ENCODE results near the gene GAN.

The GAN gene

GRCh38 chr16:81327447-81328196 is 12.9 kb downstream of the GAN start:
- ChIA-PET CTCF (interaction anchor here (0.5 kb wide), 1 partner anchor 22 kb away, joined by 5 read pairs; no protein-coding TSS in a partner anchor), POLR2A (interaction anchor here (1.3 kb wide), 1 partner anchor 13 kb away, joined by 7 read pairs; the partner anchor contains the start of gene GAN)
- no peak overlapping the region for H3K27ac ChIP-seq (ENCODE audit: extremely low read depth, low read depth, low read length)
- peaks cover 6% of the 10 kb centered on the region; the same call in 1 of the 2 replicates for H3K4me1 ChIP-seq (ENCODE audit: control insufficient read depth, insufficient read depth, low read length)
- H3K4me3 ChIP-seq (ENCODE audit: low read depth, low read length), result no peak overlapping the region
- H3K9me3 ChIP-seq (ENCODE audit: control insufficient read depth, insufficient read depth, low read depth, low read length), result no peaks in the 10 kb centered on the region
- H3K36me3 ChIP-seq (ENCODE audit: control insufficient read depth in 2 of 2, insufficient read depth in 1 of 2, low read length in 2 of 2), result no peaks in the 10 kb centered on the region
- TF ChIP-seq PRDM1 (tag by site-specific recombination; IDR thresholded peaks at IDR 0.05), result peak; percentile 73
- no peak for TF ChIP-seq HOXA7 (CRISPR knock-in tag; IDR thresholded peaks at IDR 0.05; ENCODE audit: borderline replicate concordance)
- no peak for TF ChIP-seq ZFP41 (tag by site-specific recombination; IDR thresholded peaks at IDR 0.05; ENCODE audit: borderline replicate concordance)

- H3K9me3 ChIP-seq (ENCODE audit: control insufficient read depth, insufficient read depth, low read depth, low read length), result no peaks in the 10 kb centered on the region
- H3K4me1 ChIP-seq (ENCODE audit: control insufficient read depth, insufficient read depth, low read length), result peaks cover 6% of the 10 kb centered on the region; the same call in 1 of the 2 replicates
- POLR2A ChIA-PET, result no interaction called here
- H3K27ac ChIP-seq (ENCODE audit: extremely low read depth, low read depth, low read length), result no peak overlapping the region
- H3K4me3 ChIP-seq (ENCODE audit: low read depth, low read length), result no peak overlapping the region
- no peak for TF ChIP-seq ZNF670 (tag by site-specific recombination; IDR thresholded peaks at IDR 0.05; ENCODE audit: low read depth)
- no peak for TF ChIP-seq ZBTB7A (tag by site-specific recombination; IDR thresholded peaks at IDR 0.05; ENCODE audit: low read depth)
- TF ChIP-seq TRIM28 (IDR thresholded peaks at IDR 0.05; ENCODE audit: borderline replicate concordance, low read length), result no peak
- TF ChIP-seq ZNF433 (tag by site-specific recombination; IDR thresholded peaks at IDR 0.05; ENCODE audit: low read depth), result no peak
- TF ChIP-seq BCL11B (tag by site-specific recombination; IDR thresholded peaks at IDR 0.05; ENCODE audit: low read depth), result no peak
- no peak for TF ChIP-seq ZNF221 (tag by site-specific recombination; IDR thresholded peaks at IDR 0.05; ENCODE audit: borderline replicate concordance)
- no peak for TF ChIP-seq ZNF26 (tag by site-specific recombination; IDR thresholded peaks at IDR 0.05)
- TF ChIP-seq ZSCAN16 (tag by site-specific recombination; IDR thresholded peaks at IDR 0.05), result no peak
- no peak for TF ChIP-seq ZNF473 (tag by site-specific recombination; IDR thresholded peaks at IDR 0.05)
- TF ChIP-seq ZNF571 (tag by site-specific recombination; IDR thresholded peaks at IDR 0.05), result no peak
- no peak for TF ChIP-seq ZNF239 (tag by site-specific recombination; IDR thresholded peaks at IDR 0.05)
- TF ChIP-seq ZNF335 (tag by site-specific recombination; conservative IDR thresholded peaks at IDR 0.05), result no peak
- TF ChIP-seq ZNF133 (tag by site-specific recombination; IDR thresholded peaks at IDR 0.05), result no peak
- no peak for TF ChIP-seq ZNF529 (tag by site-specific recombination; IDR thresholded peaks at IDR 0.05; ENCODE audit: insufficient replicate concordance)
- TF ChIP-seq ZNF510 (tag by site-specific recombination; IDR thresholded peaks at IDR 0.05; ENCODE audit: insufficient replicate concordance), result no peak
- TF ChIP-seq ZNF169 (tag by site-specific recombination; IDR thresholded peaks at IDR 0.05), result no peak
- no peak for TF ChIP-seq TSHZ1 (tag by site-specific recombination; IDR thresholded peaks at IDR 0.05; ENCODE audit: borderline replicate concordance)
- TF ChIP-seq ZNF350 (tag by site-specific recombination; IDR thresholded peaks at IDR 0.05), result no peak
- TF ChIP-seq ZBTB1 (tag by site-specific recombination; IDR thresholded peaks at IDR 0.05), result no peak
- no peak for TF ChIP-seq ZNF837 (tag by site-specific recombination; IDR thresholded peaks at IDR 0.05)
- CTCF ChIA-PET, result no interaction called here
- H3K36me3 ChIP-seq (ENCODE audit: control insufficient read depth in 2 of 2, insufficient read depth in 1 of 2, low read length in 2 of 2), result no peaks in the 10 kb centered on the region
Measured at GRCh38 chr16:81329947-81330346, 15.2 kb downstream of the GAN start.
